Right kidney (tissue), 1 donor: ENCODE measurements around the gene TRPM6.
A peak's percentile ranks its signal among the peaks of the same experiment; 100 is the strongest.

Experiments
- DNase-seq: peaks from one replicate; pipeline ENCODE4 v3.0.0-alpha.2; 2016

TRPM6 gene

DNA sequence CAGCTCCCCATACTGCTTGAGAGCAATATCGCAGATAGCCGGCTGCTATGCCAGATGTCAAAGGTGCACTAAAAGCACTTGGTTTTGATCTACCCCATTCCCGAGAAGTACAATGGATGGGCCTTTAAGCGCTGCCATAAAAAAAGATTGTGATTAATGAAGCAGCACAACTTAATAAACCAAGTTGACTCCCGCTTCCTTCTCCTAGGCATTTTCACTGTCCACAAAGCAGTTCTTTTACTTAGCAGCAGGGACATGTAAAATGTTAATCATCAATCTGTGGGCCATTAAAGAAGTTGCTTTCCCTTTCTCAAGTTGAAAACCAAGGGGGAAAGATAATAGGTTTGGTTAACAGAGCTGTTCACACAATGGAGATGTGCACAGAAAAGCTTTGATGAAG lies 176.4 kb downstream of the TRPM6 start:
- peak; percentile 40 for DNase-seq

GRCh38 chr9:74697535-74697934 lies 190.2 kb downstream of the TRPM6 start:
- DNase-seq: no peak

DNA sequence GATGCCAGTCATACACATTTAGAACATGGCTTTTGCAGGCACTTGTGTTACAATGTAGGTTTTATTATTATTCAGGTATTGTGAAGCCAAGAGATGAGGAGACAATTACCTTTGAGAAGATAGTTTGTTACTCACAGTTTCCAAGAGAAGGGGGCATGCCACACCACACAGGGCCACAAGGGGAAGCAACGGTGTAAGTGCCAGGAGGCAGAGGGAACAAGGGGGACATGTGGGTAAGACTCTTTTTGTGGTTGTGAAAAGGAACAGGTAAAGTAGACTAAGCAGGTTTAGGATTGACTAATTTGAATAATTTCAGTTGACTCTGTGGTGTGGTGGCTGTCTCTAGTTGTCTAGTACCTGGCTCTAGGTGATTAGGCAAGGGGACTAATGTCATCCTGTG lies 191.2 kb downstream of the TRPM6 start:
- DNase-seq: no peak

GRCh38 chr9:74691058-74691457 lies 196.7 kb downstream of the TRPM6 start:
- DNase-seq: no peak

- no peak for DNase-seq
Observed at GRCh38 chr9:74683322-74683721, 204.4 kb downstream of the TRPM6 start.

GRCh38 chr9:74681906-74682305 lies 205.8 kb downstream of the TRPM6 start:
- DNase-seq: no peak

DNA sequence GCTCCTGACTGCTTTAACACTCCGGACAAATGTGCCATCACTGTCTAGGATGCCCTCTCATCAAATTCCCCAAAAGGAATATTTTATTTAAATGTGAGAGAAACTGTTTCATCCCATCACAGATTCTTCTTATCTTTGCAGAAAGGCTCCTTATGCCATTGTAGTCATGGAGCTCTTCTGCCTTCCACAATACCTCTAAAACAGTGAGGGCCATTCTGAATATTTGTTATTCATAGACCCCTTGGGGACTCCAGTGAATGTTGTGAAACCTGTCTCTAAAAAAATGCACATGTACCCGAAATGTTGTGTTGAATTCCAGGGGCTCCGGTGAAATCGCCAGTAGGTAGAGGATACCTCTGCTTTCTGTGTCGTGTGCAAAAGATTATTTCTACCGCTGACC lies 213.6 kb downstream of the TRPM6 start:
- DNase-seq: no peak
